CD14-positive monocyte (primary cell): ENCODE results near the gene KAZALD1. TPM values are rescaled to one million over a fixed set of nuclear protein-coding genes. Genes with fewer than 3 reads are reported as not detected.

ENCODE experiments used
- DNase-seq, 3 donors: peaks; one replicate each; pipeline ENCODE4 v3.0.0-alpha.2; 2011 to 2022
- H2AFZ ChIP-seq: 2 replicates; pipeline ENCODE4 v1.6.0; 2012; ENCODE audit warnings: mild to moderate bottlenecking, low read depth, low read length, inconsistent platforms; ENCODE audit not compliant: insufficient read depth, poor library complexity, severe bottlenecking
- H3K27ac ChIP-seq, 2 donors: 1 replicate in 1 of 2; 2 replicates in 1 of 2; pipeline ENCODE4 v1.5.1; 2012 to 2013; ENCODE audit warnings: low read length in 2 of 2, control low read depth in 1 of 2, inconsistent platforms in 1 of 2, low read depth in 1 of 2, mild to moderate bottlenecking in 1 of 2
- H3K27me3 ChIP-seq, 2 donors: one replicate each; pipeline versions ENCODE4 v1.6.0 to v1.6.1; 2011 to 2013; ENCODE audit warnings: low read length in 2 of 2; ENCODE audit not compliant: control insufficient read depth in 2 of 2, insufficient read depth in 2 of 2
- H3K36me3 ChIP-seq, 2 donors: replicated peaks in 1 of 2; 1 replicate in 1 of 2; 2 replicates in 1 of 2; pipeline versions ENCODE4 v1.5.1 to v1.6.1; 2012 to 2013; ENCODE audit warnings: low read length in 2 of 2, control low read depth in 1 of 2, inconsistent platforms in 1 of 2, mild to moderate bottlenecking in 1 of 2; ENCODE audit not compliant: insufficient read depth in 2 of 2, control insufficient read depth in 1 of 2
- H3K4me1 ChIP-seq, 2 donors: 1 replicate in 1 of 2; 2 replicates in 1 of 2; pipeline versions ENCODE4 v1.5.1 to v1.6.1; 2012 to 2013; ENCODE audit warnings: low read length in 2 of 2, control low read depth in 1 of 2, inconsistent platforms in 1 of 2, mild to moderate bottlenecking in 1 of 2, moderate library complexity in 1 of 2; ENCODE audit not compliant: insufficient read depth in 2 of 2, control insufficient read depth in 1 of 2
- H3K4me2 ChIP-seq: replicated peaks from 2 replicates; pipeline ENCODE3; 2012; ENCODE audit warnings: low read length, moderate library complexity, mild to moderate bottlenecking; ENCODE audit not compliant: poor library complexity, severe bottlenecking; ENCODE audit errors: extremely low read depth
- H3K4me3 ChIP-seq, 3 experiments: fragments of 200-600 bp in 1 of 3; sonication (generic) in 1 of 3; replicated peaks in 1 of 3; 1 replicate in 2 of 3; 2 replicates in 1 of 3; pipeline ENCODE4 v1.5.1; 2011 to 2013; ENCODE audit warnings: low read length in 3 of 3, mild to moderate bottlenecking in 3 of 3, control low read depth in 2 of 3, low read depth in 2 of 3, inconsistent platforms in 1 of 3, moderate library complexity in 1 of 3
- H3K79me2 ChIP-seq: 2 replicates; pipeline ENCODE4 v1.6.0; 2012; ENCODE audit warnings: mild to moderate bottlenecking, control low read depth, inconsistent platforms, low read length, moderate library complexity; ENCODE audit not compliant: insufficient read depth
- H3K9ac ChIP-seq: 2 replicates; pipeline ENCODE4 v1.6.0; 2017; ENCODE audit warnings: low read length, mild to moderate bottlenecking; ENCODE audit not compliant: insufficient read depth, poor library complexity, severe bottlenecking
- H3K9me3 ChIP-seq, 2 donors: replicated peaks in 1 of 2; 1 replicate in 1 of 2; 2 replicates in 1 of 2; pipeline versions ENCODE4 v1.5.1 to v1.6.1; 2012 to 2013; ENCODE audit warnings: low read length in 2 of 2, control low read depth in 1 of 2; ENCODE audit not compliant: control insufficient read depth in 1 of 2, insufficient read depth in 1 of 2
- H4K20me1 ChIP-seq: 2 replicates; pipeline ENCODE4 v1.6.0; 2012; ENCODE audit warnings: mild to moderate bottlenecking, low read length, control low read depth, moderate library complexity; ENCODE audit not compliant: insufficient read depth
- H3K27ac Mint-ChIP-seq, 7 donors: one replicate each; pipeline ENCODE4 v1.8.0; 2020; ENCODE audit warnings: mild to moderate bottlenecking in 7 of 7, mixed read lengths in 7 of 7, moderate library complexity in 6 of 7, inconsistent platforms in 2 of 7
- H3K27me3 Mint-ChIP-seq, 3 donors: one replicate each; pipeline ENCODE4 v1.8.0; 2021 to 2022; ENCODE audit warnings: low read depth in 3 of 3, mild to moderate bottlenecking in 3 of 3, mixed read lengths in 3 of 3, moderate library complexity in 3 of 3, inconsistent platforms in 1 of 3
- H3K36me3 Mint-ChIP-seq, 2 donors: one replicate each; pipeline ENCODE4 v1.8.0; 2020; ENCODE audit warnings: mixed read lengths in 2 of 2, inconsistent platforms in 1 of 2, mild to moderate bottlenecking in 1 of 2
- H3K4me1 Mint-ChIP-seq: one replicate; pipeline ENCODE4 v1.8.0; 2020; ENCODE audit warnings: mild to moderate bottlenecking, mixed read lengths
- H3K4me3 Mint-ChIP-seq, 2 donors: one replicate each; pipeline ENCODE4 v1.8.0; 2020; ENCODE audit warnings: mild to moderate bottlenecking in 2 of 2, mixed read lengths in 2 of 2, moderate library complexity in 1 of 2
- H3K9me3 Mint-ChIP-seq, 7 donors: one replicate each; pipeline ENCODE4 v1.8.0; 2020 to 2022; ENCODE audit warnings: mixed read lengths in 7 of 7, mild to moderate bottlenecking in 6 of 7, moderate library complexity in 6 of 7, inconsistent platforms in 2 of 7
- WGBS: methylation state at CpG from one replicate; pipeline ENCODE4 v1.1.5; 2013; ENCODE audit warnings: missing lambda C conversion rate; ENCODE audit not compliant: insufficient coverage; 5-methylcytosine and 5-hydroxymethylcytosine counted together
- intact Hi-C, 2 donors: fragments of 100-400 bp; cut with micrococcal nuclease; formaldehyde crosslinking; loops; one replicate each; pipeline versions ENCODE4 v1.15.0 to v1.15.1; 2023
- polyA plus RNA-seq, 3 donors: library from polyadenylated mRNA; depleted of rRNA in 1 of 3; unstranded in 2 of 3; stranded (reverse) in 1 of 3; fragments of 300-500 nt in 2 of 3; fragments of >200 nt in 1 of 3; fragmentation: Illumina TruSeq in 2 of 3; gene quantifications; 1 replicate in 2 of 3; 2 replicates in 1 of 3; pipeline ENCODE4 v1.2.3, GENCODE V29; 2012 to 2021
- TF ChIP-seq, protein P1 (sequence below): fragments of 200-600 bp; IDR thresholded peaks from one replicate; pipeline ENCODE4 v1.8.0; 2022; ENCODE audit warnings: antibody characterized with exemption, mild to moderate bottlenecking

KAZALD1 gene
- polyA plus RNA-seq, 3 donors = 0.15 to 6.6 (median 0.53) TPM

DNA sequence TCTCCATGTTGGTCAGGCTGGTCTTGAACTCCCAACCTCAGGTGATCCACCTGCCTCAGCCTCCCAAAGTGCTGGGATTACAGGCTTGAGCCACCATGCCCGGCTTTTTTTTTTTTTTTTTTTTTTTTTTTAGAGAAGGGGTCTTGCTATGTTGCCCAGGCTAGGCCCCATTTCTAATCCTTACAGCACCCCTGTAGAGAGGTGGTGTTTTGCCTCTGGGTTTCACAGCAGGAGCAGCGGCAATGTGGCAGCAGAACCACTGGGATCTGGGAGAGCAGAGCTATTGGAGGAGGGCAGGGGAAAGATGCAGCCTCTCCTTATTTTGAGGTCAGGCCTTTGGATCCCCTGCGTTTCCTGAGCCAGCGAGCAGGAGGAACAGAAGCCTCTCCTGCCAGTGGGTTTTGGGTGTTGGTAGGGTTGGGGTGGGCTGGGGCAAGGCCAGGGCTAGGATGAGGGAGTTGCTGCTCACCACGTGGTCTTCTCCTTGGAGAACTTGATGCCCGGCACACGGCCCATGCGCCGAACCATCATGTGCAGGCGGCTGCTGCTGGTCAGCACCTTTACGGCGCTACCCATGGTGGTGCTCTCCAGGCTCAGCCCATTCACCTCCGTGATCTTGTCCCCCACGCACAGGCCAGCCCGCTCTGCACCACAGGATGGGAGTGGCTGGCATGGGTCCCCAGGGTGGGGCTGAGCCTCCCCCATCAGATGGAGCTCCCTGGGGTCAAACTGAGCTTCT is 38.7 kb upstream of the KAZALD1 start:
- intact Hi-C loops = no loop called here
- TF ChIP-seq, protein P1, sequence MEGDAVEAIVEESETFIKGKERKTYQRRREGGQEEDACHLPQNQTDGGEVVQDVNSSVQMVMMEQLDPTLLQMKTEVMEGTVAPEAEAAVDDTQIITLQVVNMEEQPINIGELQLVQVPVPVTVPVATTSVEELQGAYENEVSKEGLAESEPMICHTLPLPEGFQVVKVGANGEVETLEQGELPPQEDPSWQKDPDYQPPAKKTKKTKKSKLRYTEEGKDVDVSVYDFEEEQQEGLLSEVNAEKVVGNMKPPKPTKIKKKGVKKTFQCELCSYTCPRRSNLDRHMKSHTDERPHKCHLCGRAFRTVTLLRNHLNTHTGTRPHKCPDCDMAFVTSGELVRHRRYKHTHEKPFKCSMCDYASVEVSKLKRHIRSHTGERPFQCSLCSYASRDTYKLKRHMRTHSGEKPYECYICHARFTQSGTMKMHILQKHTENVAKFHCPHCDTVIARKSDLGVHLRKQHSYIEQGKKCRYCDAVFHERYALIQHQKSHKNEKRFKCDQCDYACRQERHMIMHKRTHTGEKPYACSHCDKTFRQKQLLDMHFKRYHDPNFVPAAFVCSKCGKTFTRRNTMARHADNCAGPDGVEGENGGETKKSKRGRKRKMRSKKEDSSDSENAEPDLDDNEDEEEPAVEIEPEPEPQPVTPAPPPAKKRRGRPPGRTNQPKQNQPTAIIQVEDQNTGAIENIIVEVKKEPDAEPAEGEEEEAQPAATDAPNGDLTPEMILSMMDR = no peak

DNA sequence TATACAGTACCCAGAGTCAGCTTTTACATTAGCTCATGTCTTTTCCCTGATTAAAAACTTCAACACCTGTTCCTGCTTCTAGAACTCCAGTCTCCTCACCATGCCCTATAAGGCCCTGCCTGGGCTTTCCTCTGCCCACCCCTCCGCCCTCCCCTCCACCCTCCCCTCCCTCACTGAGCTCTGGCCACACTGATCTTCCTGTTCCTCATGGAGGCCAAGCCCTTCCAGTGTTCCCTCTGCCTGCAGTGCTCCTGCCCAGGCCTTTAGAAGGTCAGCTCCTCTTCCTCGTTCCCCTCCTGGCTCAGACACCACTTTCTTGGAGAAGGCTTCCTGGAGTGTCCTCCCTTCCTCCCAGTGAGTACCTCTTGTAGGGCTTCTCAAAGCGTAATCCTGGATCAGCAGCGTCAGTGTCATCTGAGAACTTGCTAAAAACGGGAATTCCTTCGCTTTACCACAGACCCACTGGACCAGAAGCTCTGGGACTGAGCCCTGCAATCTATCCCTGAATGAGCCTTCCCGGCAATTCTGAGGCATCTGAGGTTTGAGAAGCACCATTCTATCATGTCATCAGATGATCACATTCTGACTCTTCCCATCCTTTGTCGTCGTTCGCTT is 34.6 kb upstream of the KAZALD1 start:
- Histone ChIP-seq H3K36me3 (no peaks in the 10 kb centered on the region), H3K27me3 (no peaks in the 10 kb centered on the region), H3K4me1 (peaks cover 35 to 51% of the 10 kb centered on the region in 2 donors), H3K4me3 (no peak overlapping the region), H4K20me1 (no peaks in the 10 kb centered on the region), H3K79me2 (no peaks in the 10 kb centered on the region), H3K9ac (no peak overlapping the region), H3K9me3 (no peaks in the 10 kb centered on the region), H3K4me2 (no peak overlapping the region), H3K27ac (no peak overlapping the region), H2AFZ (no peak overlapping the region)
- TF ChIP-seq, protein P1 = no peak
- WGBS = 65% methylated on average over 6 of the region's 10 CpGs
- DNase-seq = peak in 1 of 3 donors; percentile 13
- H3K27me3 Mint-ChIP-seq = peaks cover 2 to 10% (median 3%) of the 10 kb centered on the region in 3 donors
- no peaks in the 10 kb centered on the region for H3K36me3 Mint-ChIP-seq
- intact Hi-C loops = no loop called here
- H3K9me3 Mint-ChIP-seq = peaks cover 0 to 1% (median 0%) of the 10 kb centered on the region in 7 donors
- H3K4me3 Mint-ChIP-seq = no peak overlapping the region
- peak overlapping the region in 1 of 7 donors; percentile 30 for H3K27ac Mint-ChIP-seq
- H3K4me1 Mint-ChIP-seq = peaks cover 41% of the 10 kb centered on the region

More for the DNA sequence above, 38.7 kb upstream of the KAZALD1 start:
- H4K20me1 ChIP-seq = no peaks in the 10 kb centered on the region
- H3K36me3 Mint-ChIP-seq = no peaks in the 10 kb centered on the region
- DNase-seq = no peak
- no peak overlapping the region for H3K9ac ChIP-seq
- no peak overlapping the region for H3K4me2 ChIP-seq
- peaks cover 0 to 3% (median 0%) of the 10 kb centered on the region in 7 donors for H3K9me3 Mint-ChIP-seq
- H3K79me2 ChIP-seq = no peaks in the 10 kb centered on the region
- peaks cover 0 to under 1% of the 10 kb centered on the region in 2 donors for H3K27me3 ChIP-seq
- H3K4me1 Mint-ChIP-seq = peaks cover 36% of the 10 kb centered on the region
- WGBS = 98% methylated on average over 12 of the region's 15 CpGs
- no peaks in the 10 kb centered on the region for H3K36me3 ChIP-seq
- no peak overlapping the region for H2AFZ ChIP-seq
- no peaks in the 10 kb centered on the region for H3K9me3 ChIP-seq
- H3K4me1 ChIP-seq = peaks cover 24 to 28% of the 10 kb centered on the region in 2 donors
- no peak overlapping the region for H3K27ac Mint-ChIP-seq
- H3K27me3 Mint-ChIP-seq = peaks cover 6 to 9% (median 7%) of the 10 kb centered on the region in 3 donors
- H3K27ac ChIP-seq = no peak overlapping the region
- H3K4me3 Mint-ChIP-seq = no peak overlapping the region
- no peak overlapping the region for H3K4me3 ChIP-seq
